GM10266 (cell line): Measurements from ENCODE around the gene FARS2.

Experiments
- DNase-seq: peaks from one replicate; pipeline ENCODE4 v3.0.0; 2012; ENCODE audit errors: extremely low spot score
- TF ChIP-seq, protein P1 (sequence below): IDR thresholded peaks from 2 replicates; pipeline ENCODE4 v1.5.1; 2012; ENCODE audit warnings: mild to moderate bottlenecking, low read depth; ENCODE audit not compliant: control insufficient read depth, insufficient read depth; ENCODE audit errors: missing control alignments

FARS2 gene

DNA sequence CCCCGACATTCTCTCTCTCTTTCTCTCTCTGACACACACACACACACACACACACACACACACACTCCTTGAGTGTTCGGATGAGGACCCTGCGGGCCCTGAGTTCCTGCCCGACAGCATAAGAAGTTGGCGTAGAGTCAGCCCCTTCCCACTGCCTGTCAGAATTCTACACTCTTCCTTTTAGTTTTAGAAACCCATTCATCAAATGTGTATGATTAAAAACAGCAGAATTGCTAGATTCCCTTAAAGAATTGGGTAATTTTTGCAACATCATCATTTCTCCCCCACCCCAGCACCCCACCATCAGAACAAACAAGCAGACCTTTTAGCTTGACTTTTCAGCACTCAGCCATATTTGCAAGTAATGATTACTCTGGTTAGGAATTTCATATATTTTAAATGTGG is 322.8 kb downstream of the FARS2 start:
- TF ChIP-seq, protein P1, sequence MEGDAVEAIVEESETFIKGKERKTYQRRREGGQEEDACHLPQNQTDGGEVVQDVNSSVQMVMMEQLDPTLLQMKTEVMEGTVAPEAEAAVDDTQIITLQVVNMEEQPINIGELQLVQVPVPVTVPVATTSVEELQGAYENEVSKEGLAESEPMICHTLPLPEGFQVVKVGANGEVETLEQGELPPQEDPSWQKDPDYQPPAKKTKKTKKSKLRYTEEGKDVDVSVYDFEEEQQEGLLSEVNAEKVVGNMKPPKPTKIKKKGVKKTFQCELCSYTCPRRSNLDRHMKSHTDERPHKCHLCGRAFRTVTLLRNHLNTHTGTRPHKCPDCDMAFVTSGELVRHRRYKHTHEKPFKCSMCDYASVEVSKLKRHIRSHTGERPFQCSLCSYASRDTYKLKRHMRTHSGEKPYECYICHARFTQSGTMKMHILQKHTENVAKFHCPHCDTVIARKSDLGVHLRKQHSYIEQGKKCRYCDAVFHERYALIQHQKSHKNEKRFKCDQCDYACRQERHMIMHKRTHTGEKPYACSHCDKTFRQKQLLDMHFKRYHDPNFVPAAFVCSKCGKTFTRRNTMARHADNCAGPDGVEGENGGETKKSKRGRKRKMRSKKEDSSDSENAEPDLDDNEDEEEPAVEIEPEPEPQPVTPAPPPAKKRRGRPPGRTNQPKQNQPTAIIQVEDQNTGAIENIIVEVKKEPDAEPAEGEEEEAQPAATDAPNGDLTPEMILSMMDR: no peak
- DNase-seq: no peak

DNA sequence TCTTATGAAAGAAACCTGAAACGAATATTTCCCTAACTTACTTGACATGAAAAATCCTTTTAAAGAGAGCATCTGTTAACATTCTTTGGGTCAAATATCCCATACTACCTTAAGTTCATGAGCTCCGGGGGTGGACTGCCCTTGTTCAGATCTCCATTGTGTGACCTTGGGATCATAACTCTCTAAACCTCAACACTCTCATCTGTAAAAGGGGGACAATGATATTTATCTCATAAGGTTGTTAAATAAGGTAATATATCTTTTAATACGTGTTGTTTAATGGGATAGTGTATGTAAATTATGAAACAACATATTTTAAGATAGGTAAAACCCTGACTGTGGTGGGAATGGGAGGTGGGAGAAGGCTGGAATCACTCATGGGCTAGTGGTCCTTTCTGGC is 326.3 kb downstream of the FARS2 start:
- no peak for DNase-seq
- TF ChIP-seq, protein P1: no peak

DNA sequence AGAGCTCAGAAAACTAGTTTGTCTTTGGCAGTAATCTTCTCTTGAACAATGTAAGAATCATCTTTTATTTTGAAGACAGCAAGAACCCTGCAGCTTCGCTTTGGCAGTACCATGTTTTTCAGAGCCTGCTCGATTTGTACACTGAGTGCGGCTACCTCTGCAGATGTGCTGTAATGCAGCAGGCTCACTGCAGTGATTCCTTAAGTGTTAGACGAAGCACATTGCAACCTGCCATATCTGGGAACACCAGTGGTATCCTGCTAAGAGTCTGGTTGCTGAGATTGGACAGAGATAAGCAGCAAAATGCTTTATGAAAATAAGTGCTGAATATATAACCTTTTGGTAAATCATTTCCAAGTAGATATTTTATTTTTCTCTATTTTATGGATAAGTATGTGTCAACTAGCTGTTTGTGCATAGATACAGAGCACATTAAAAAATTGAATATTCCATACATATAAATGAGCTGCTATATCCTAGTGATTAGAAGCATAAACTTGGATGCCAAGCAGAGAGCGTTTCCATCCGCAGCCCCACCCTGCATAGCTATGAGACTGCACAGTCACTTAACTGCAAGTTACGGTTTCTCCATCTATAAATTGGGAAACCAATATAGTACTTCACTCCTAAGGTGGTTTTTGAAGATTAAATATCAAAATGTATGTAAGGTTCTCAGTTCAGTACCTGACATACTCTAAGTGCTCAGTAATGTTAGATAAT is 328.3 kb downstream of the FARS2 start:
- TF ChIP-seq, protein P1: no peak
- DNase-seq: no peak

GRCh38 chr6:5590187-5590586 is 328.9 kb downstream of the FARS2 start:
- TF ChIP-seq, protein P1: no peak
- DNase-seq: no peak

- TF ChIP-seq, protein P1: no peak
- no peak for DNase-seq
These were observed 331.7 kb downstream of the FARS2 start for GRCh38 chr6:5592886-5593519.

DNA sequence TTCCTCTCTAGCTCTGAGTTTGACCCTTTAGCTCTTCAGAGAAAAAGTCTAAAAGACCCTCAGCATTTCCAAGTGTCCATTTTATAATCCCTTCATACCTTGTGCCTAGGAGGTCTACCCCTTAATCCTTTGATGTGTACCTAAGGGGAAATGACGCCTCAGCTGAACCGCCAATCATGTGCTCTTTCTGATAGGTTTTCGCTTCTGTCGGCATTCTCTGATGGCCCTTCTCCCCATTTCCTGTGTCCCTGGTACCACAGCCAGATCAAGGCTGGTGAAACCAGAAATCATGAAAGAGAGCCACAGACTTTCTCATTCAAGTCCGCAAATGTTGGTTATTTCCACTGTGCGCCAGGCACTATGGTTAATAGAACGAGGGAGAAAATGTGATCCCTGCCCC is 333.9 kb downstream of the FARS2 start:
- no peak for DNase-seq
- TF ChIP-seq, protein P1: no peak

DNA sequence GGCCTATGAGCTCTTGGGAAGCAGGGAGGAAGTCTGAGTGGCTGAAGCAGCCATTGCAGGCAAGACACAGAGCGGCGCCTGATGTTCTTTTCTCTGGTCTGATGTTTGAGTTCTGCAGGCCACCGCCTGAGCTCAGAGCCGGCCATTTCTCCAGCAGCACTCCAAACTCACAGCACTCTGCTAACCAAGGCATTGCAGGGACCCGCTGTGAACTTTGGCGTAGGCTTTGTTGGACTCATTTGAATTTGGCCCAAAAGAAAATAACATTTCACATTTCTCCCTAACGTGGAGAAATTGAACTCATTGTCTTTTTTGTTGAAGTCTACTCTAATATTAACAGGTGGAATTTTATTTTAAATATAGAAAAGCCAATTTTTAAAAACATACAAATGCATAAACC is 336.1 kb downstream of the FARS2 start:
- TF ChIP-seq, protein P1: no peak

More for the DNA sequence above, 336.1 kb downstream of the FARS2 start:
- no peak for DNase-seq
